SK-N-MC (cell line): ENCODE measurements around the gene TRMT10B.

Experiments used
- EZH2 ChIP-seq: fragments of 200-600 bp; sonication (generic); IDR thresholded peaks from one replicate; pipeline ENCODE4 v1.6.1; 2017; ENCODE audit warnings: antibody characterized with exemption
- FOXP2 ChIP-seq: optimal IDR thresholded peaks from 2 replicates; pipeline ENCODE3; 2011; ENCODE audit warnings: mild to moderate bottlenecking, moderate library complexity; ENCODE audit not compliant: insufficient read depth; ENCODE audit errors: extremely low read length, control extremely low read depth

DNA sequence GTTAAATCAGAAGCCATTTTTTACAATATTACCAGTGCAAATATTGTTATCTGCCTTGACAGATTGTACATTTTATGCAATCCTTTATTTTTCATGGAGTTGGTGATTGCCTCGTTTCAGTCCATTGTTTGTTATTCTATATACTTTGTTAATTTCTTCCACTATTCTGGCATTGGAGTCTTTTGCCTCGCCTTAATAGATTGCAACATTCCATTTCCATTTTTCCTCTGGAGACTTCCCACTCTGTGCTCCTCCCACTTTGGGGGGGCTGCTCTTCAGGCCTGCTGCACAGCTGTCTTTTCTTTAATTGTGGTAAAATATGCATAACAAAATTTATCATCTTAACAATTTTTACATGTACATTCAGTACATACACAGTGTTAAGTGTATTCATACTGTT lies 42.6 kb downstream of the TRMT10B start:
- TF ChIP-seq FOXP2 (no peak), EZH2 (no peak)
